HepG2 (cell line): ENCODE measurements around the gene DOCK4. TPM values are rescaled to one million over a fixed set of nuclear protein-coding genes. Genes with fewer than 3 reads are reported as not detected.

Source experiments
- ATAC-seq: fragments of 200-7000 bp; cut with Tn5 transposase; 3 replicates; pipeline ENCODE4 v1.9.1; 2020; ENCODE audit warnings: mild to moderate bottlenecking, moderate library complexity
- BruUV-seq: library from RNA; stranded (reverse); fragments of 400-500 nt; replicated peaks from 2 replicates; lab custom pipeline; 2021; lab: Mats Ljungman, UMichigan
- CTCF ChIA-PET: fragments of 300-600 bp; formaldehyde crosslinking; extraction: SDS; loops from one replicate; lab custom pipeline; 2021; ENCODE audit warnings: low total read pairs, inconsistent platforms, low intra/inter-chr PET ratio; lab: Yijun Ruan, JAX
- POLR2A ChIA-PET: fragments of 350-600 bp; sonication (Branson Sonifier 250); formaldehyde crosslinking; loops from one replicate; lab custom pipeline; 2020; ENCODE audit warnings: antibody characterized with exemption, inconsistent platforms; lab: Yijun Ruan, JAX
- DNase-seq: peaks from one replicate; pipeline ENCODE4 v3.0.0-alpha.2; 2015; ENCODE audit warnings: low spot score
- FAIRE-seq: peaks from 3 replicates; lab custom pipeline; 2011; peaks lifted over from hg19 to GRCh38; lab: Jason Lieb, UNC
- H2AFZ ChIP-seq: one replicate; pipeline ENCODE4 v1.6.1; 2011; ENCODE audit warnings: low read length, inconsistent platforms
- H3K27ac ChIP-seq: fragments of 300-600 bp; 3 replicates; pipeline ENCODE4 v1.8.0; 2011; ENCODE audit warnings: mixed run types, mild to moderate bottlenecking, mixed read lengths, low read length, inconsistent platforms; ENCODE audit not compliant: insufficient read depth; ENCODE audit errors: extremely low read length
- H3K27me3 ChIP-seq, 2 experiments: fragments of 200-600 bp in 1 of 2; 2 replicates in 1 of 2; 3 replicates in 1 of 2; pipeline versions ENCODE4 v1.6.0 to v1.8.0; 2011; ENCODE audit warnings: low read length in 2 of 2, mild to moderate bottlenecking in 2 of 2, moderate library complexity in 2 of 2, inconsistent platforms in 1 of 2; ENCODE audit not compliant: insufficient read depth in 2 of 2, control insufficient read depth in 1 of 2
- H3K36me3 ChIP-seq, 2 experiments: fragments of 200-600 bp in 1 of 2; replicated peaks in 1 of 2; 2 replicates in 1 of 2; 3 replicates in 1 of 2; pipeline versions ENCODE4 v1.5.1 to v1.8.0; 2011; ENCODE audit warnings: low read length in 2 of 2, inconsistent platforms in 1 of 2; ENCODE audit not compliant: insufficient read depth in 2 of 2, control insufficient read depth in 1 of 2
- H3K4me1 ChIP-seq: 2 replicates; pipeline ENCODE4 v1.5.1; 2012; ENCODE audit warnings: low read length, inconsistent platforms; ENCODE audit not compliant: insufficient read depth
- H3K4me2 ChIP-seq: 2 replicates; pipeline ENCODE4 v1.6.0; 2011; ENCODE audit warnings: low read depth, low read length, inconsistent platforms
- H3K4me3 ChIP-seq, 3 experiments: fragments of 200-600 bp in 1 of 3; sonication (generic), shearing (Covaris generic) in 1 of 3; replicated peaks in 1 of 3; 2 replicates each; pipeline ENCODE4 v1.5.1; 2011 to 2016; ENCODE audit warnings: low read length in 3 of 3, inconsistent platforms in 2 of 3, low read depth in 2 of 3, mild to moderate bottlenecking in 2 of 3, control low read depth in 1 of 3, mixed read lengths in 1 of 3; ENCODE audit not compliant: insufficient read depth in 1 of 3
- H3K79me2 ChIP-seq: one replicate; pipeline ENCODE4 v1.6.1; 2011; ENCODE audit warnings: low read length, inconsistent platforms; ENCODE audit not compliant: insufficient read depth
- H3K9ac ChIP-seq: 2 replicates; pipeline ENCODE4 v1.6.0; 2011; ENCODE audit warnings: mild to moderate bottlenecking, low read depth, low read length, inconsistent platforms; ENCODE audit not compliant: insufficient read depth
- H3K9me3 ChIP-seq: 2 replicates; pipeline ENCODE4 v1.5.1; 2012; ENCODE audit warnings: mild to moderate bottlenecking, low read length
- H4K20me1 ChIP-seq: 2 replicates; pipeline ENCODE4 v1.6.0; 2011; ENCODE audit warnings: inconsistent platforms, mild to moderate bottlenecking, low read length, moderate library complexity; ENCODE audit not compliant: insufficient read depth
- CBFB ChIP-seq: sonication (generic); formaldehyde crosslinking; IDR thresholded peaks from 2 replicates; pipeline ENCODE4 v1.4.0; 2020; ENCODE audit warnings: missing genetic modification reagents
- CC2D1A ChIP-seq: sonication (generic); formaldehyde crosslinking; IDR thresholded peaks from 2 replicates; pipeline ENCODE4 v1.8.1; 2023; ENCODE audit warnings: mild to moderate bottlenecking, missing genetic modification reagents
- MBNL3 ChIP-seq: fragments of 250-450 bp; sonication (Bioruptor Pico); conservative IDR thresholded peaks from 2 replicates; pipeline ENCODE4 v1.8.0; 2022; ENCODE audit warnings: mild to moderate bottlenecking, inconsistent platforms
- MXD3 ChIP-seq: IDR thresholded peaks from 2 replicates; pipeline ENCODE4 v1.6.1; 2016; ENCODE audit warnings: mild to moderate bottlenecking, missing biosample characterization, missing genetic modification reagents
- PHF8 ChIP-seq: sonication (generic); formaldehyde crosslinking; IDR thresholded peaks from 2 replicates; pipeline ENCODE4 v1.5.0; 2020; ENCODE audit warnings: missing genetic modification reagents
- RBFOX2 ChIP-seq: fragments of 200-400 bp; formaldehyde crosslinking; IDR thresholded peaks from 2 replicates; pipeline ENCODE4 v1.6.1; 2017; ENCODE audit warnings: low read depth, mild to moderate bottlenecking, low read length
- SCMH1 ChIP-seq: sonication (generic); formaldehyde crosslinking; IDR thresholded peaks from 2 replicates; pipeline ENCODE4 v1.9.0; 2021; ENCODE audit warnings: missing genetic modification reagents, mild to moderate bottlenecking, borderline replicate concordance
- SETDB1 ChIP-seq: sonication (generic); formaldehyde crosslinking; IDR thresholded peaks from 2 replicates; pipeline ENCODE4 v1.5.1; 2020; ENCODE audit warnings: missing genetic modification reagents, mild to moderate bottlenecking, borderline replicate concordance
- SOX13 ChIP-seq, 3 experiments: fragments of 450-650 bp in 1 of 3; sonication (generic) in 1 of 3; formaldehyde crosslinking in 1 of 3; IDR thresholded peaks in 2 of 3; conservative IDR thresholded peaks in 1 of 3; 2 replicates each; pipeline versions ENCODE4 v1.5.0 to v1.6.1; 2016 to 2020; ENCODE audit warnings: antibody characterized with exemption in 1 of 3, mild to moderate bottlenecking in 1 of 3, missing compliant biosample characterization in 1 of 3, missing genetic modification reagents in 1 of 3, moderate library complexity in 1 of 3
- SRSF9 ChIP-seq: fragments of 200-400 bp; formaldehyde crosslinking; IDR thresholded peaks from 2 replicates; pipeline ENCODE4 v1.6.1; 2018; ENCODE audit warnings: borderline replicate concordance, mild to moderate bottlenecking, low read depth, low read length; ENCODE audit not compliant: insufficient read depth, poor library complexity, severe bottlenecking
- ZFP37 ChIP-seq: sonication (generic); formaldehyde crosslinking; IDR thresholded peaks from 2 replicates; pipeline ENCODE4 v1.4.0; 2020; ENCODE audit warnings: missing genetic modification reagents, borderline replicate concordance
- ZNF501 ChIP-seq: sonication (generic); formaldehyde crosslinking; IDR thresholded peaks from 2 replicates; pipeline ENCODE4 v1.5.1; 2020; ENCODE audit warnings: mild to moderate bottlenecking, moderate library complexity, missing genetic modification reagents
- WGBS: methylation state at CpG from one replicate; pipeline ENCODE4 v1.1.6; 2017; ENCODE audit warnings: low lambda C conversion rate; 5-methylcytosine and 5-hydroxymethylcytosine counted together
- in situ Hi-C: cut with HindIII; loops from 2 replicates; pipeline ENCODE4 v1.10.0; 2017; ENCODE audit warnings: low pct_unique_long_range_greater_than_20kb; ENCODE audit not compliant: extremely low pct_ligation_motif_present
- intact Hi-C: fragments of 100-400 bp; cut with micrococcal nuclease; formaldehyde crosslinking; loops from one replicate; pipeline ENCODE4 v1.10.0; 2022; ENCODE audit not compliant: unreplicated experiment
- polyA plus RNA-seq, 8 experiments: library from polyadenylated mRNA; depleted of rRNA in 3 of 8; stranded (reverse) in 7 of 8; unstranded in 1 of 8; fragments of >200 nt; fragmentation: Illumina TruSeq in 4 of 8; extraction: Trizol in 4 of 8; gene quantifications; 2 replicates each; pipeline versions ENCODE4 v1.2.1 to v1.2.3, GENCODE V29; 2011 to 2016; ENCODE audit warnings: low read depth in 4 of 8, missing spikeins in 1 of 8, mixed read lengths in 1 of 8; ENCODE audit not compliant: insufficient read depth in 1 of 8
- total RNA-seq, 5 experiments: library from RNA; depleted of rRNA; stranded (reverse); fragments of >200 nt; fragmentation: Illumina TruSeq; extraction: Trizol; gene quantifications; 2 replicates each; pipeline ENCODE4 v1.2.3, GENCODE V29; 2016; ENCODE audit warnings: low read depth in 1 of 5
- TF ChIP-seq, protein P1 (sequence below): sonication (generic); formaldehyde crosslinking; IDR thresholded peaks from 2 replicates; pipeline ENCODE4 v1.8.0; 2022; ENCODE audit warnings: mild to moderate bottlenecking, missing genetic modification reagents, moderate library complexity

DOCK4 gene
- total and polyA plus RNA-seq, 2 of the 13 experiments (the other 11 are each of a cell fraction or from before 2014, with no cell fraction given), result 13.5 to 17.4 TPM

- DNase-seq (no peak), ATAC-seq (no peak), FAIRE-seq (no peak)
- Histone ChIP-seq H3K36me3 (peaks cover 17 to 38% of the 10 kb centered on the region in 2 experiments; a peak in 4 of 5 replicates), H3K4me3 (no peak overlapping the region), H4K20me1 (no peaks in the 10 kb centered on the region), H2AFZ (no peak overlapping the region), H3K4me2 (no peak overlapping the region), H3K27me3 (no peaks in the 10 kb centered on the region), H3K4me1 (no peaks in the 10 kb centered on the region), H3K9ac (no peak overlapping the region), H3K27ac (no peak overlapping the region), H3K9me3 (no peaks in the 10 kb centered on the region), H3K79me2 (no peaks in the 10 kb centered on the region)
- CTCF ChIA-PET, result no interaction called here
- intact Hi-C loops, result no loop called here
- 94% methylated on average over 2 of the region's 2 CpGs for WGBS
- POLR2A ChIA-PET, result no interaction called here
- no TSS peak for BruUV-seq
- in situ Hi-C loops, result no loop called here
- TF ChIP-seq SETDB1 (CRISPR knock-in tag), result no peak
- TF ChIP-seq CC2D1A (CRISPR knock-in tag), result no peak
- TF ChIP-seq SRSF9, result no peak
- no peak for TF ChIP-seq ZNF501
- TF ChIP-seq RBFOX2, result no peak
- TF ChIP-seq SCMH1 (CRISPR knock-in tag), result no peak
- TF ChIP-seq, protein P1, sequence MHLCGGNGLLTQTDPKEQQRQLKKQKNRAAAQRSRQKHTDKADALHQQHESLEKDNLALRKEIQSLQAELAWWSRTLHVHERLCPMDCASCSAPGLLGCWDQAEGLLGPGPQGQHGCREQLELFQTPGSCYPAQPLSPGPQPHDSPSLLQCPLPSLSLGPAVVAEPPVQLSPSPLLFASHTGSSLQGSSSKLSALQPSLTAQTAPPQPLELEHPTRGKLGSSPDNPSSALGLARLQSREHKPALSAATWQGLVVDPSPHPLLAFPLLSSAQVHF, result no peak
- no peak for TF ChIP-seq CBFB
- no peak for TF ChIP-seq MBNL3 (CRISPR knock-in tag)
- no peak for TF ChIP-seq ZFP37
- TF ChIP-seq PHF8 (CRISPR knock-in tag), result no peak
- TF ChIP-seq SOX13 (IDR thresholded peaks at IDR 0.05), result no peak
- no peak for TF ChIP-seq SOX13 (CRISPR knock-in tag; conservative IDR thresholded peaks at IDR 0.05 in 1 of 2, IDR thresholded peaks at IDR 0.05 in 1 of 2)
- TF ChIP-seq MXD3 (CRISPR knock-in tag), result no peak
These were observed 219.6 kb downstream of the DOCK4 start for GRCh38 chr7:111986601-111987000.
